ENCODE data around the gene SFSWAP. TPM values are rescaled to one million over a fixed set of nuclear protein-coding genes. Genes with fewer than 3 reads are reported as not detected.
"Not testable (repeated sequence)": the region's sequence is repeated elsewhere in the genome, so short reads cannot be mapped to it uniquely, and the experiment has no call there.

Gene SFSWAP
- total RNA-seq, 4 donors from 2014 or later, result 45.9 to 66.2 (median 55.4) TPM

DNA sequence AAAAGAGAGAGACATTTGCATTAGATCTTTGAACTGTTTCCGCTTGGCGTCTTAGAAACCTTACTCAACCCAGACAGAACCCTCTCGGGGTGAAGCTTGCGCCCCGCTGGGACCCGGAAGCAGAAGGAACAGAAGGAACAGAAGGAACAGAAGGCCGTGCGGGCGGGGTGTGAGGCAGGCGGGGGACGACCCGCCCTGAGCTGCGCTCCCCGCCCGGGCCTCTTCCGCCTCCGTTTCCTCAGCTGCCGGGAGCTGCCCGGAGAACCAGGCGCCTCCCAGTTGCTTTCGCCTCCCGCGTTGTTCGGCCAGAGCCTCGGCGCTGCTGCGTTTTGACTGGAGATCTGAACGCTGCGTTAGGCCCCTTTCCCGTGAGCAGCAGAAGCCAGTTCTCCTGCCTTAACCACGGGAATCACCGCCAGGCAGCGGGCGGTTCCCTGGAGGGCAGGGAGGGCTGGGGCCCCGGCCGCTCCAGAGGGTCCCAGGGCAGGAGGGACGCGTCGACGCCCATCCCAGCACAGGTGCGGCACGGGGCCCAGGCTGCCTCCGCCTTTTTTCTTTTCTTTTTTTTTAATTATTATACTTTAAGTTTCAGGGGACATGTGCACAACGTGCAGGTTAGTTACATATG, 98.0 kb downstream of the SFSWAP start:
- TF ChIP-seq, protein P1, sequence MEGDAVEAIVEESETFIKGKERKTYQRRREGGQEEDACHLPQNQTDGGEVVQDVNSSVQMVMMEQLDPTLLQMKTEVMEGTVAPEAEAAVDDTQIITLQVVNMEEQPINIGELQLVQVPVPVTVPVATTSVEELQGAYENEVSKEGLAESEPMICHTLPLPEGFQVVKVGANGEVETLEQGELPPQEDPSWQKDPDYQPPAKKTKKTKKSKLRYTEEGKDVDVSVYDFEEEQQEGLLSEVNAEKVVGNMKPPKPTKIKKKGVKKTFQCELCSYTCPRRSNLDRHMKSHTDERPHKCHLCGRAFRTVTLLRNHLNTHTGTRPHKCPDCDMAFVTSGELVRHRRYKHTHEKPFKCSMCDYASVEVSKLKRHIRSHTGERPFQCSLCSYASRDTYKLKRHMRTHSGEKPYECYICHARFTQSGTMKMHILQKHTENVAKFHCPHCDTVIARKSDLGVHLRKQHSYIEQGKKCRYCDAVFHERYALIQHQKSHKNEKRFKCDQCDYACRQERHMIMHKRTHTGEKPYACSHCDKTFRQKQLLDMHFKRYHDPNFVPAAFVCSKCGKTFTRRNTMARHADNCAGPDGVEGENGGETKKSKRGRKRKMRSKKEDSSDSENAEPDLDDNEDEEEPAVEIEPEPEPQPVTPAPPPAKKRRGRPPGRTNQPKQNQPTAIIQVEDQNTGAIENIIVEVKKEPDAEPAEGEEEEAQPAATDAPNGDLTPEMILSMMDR (IDR thresholded peaks at IDR 0.05), result no peak
- TF ChIP-seq POLR2A (IDR thresholded peaks at IDR 0.05), result no peak
- TF ChIP-seq POLR2AphosphoS5 (IDR thresholded peaks at IDR 0.05), result no peak
- no peak for TF ChIP-seq EP300 (IDR thresholded peaks at IDR 0.05; ENCODE audit: low read depth)
- H3K27me3 ChIP-seq, result no peaks in the 10 kb centered on the region
- H3K4me3 ChIP-seq, result peak overlapping the region in 2 of 4 donors; percentile 6 to 12
- intact Hi-C loops (cut with DNase I; ENCODE audit: low total_unique reads), result no loop called here
- H3K9me3 ChIP-seq, result peaks cover 5 to 8% of the 10 kb centered on the region in 2 donors
- peaks cover 0 to 7% (median 2%) of the 10 kb centered on the region in 4 donors for H3K4me1 ChIP-seq
- 72 to 82% methylated on average over 12 to 44 of the region's 44 CpGs for WGBS, 2 donors (ENCODE audit: low coverage in 1 of 2)
- in situ Hi-C loops (cut with MboI; ENCODE audit: low pct_ligation_motif_present in 1 of 4, low pct_unique_long_range_greater_than_20kb in 1 of 4, low sequenced_read_pairs in 3 of 4), result no loop called here
- DNase-seq, result peak; percentile 34
- H3K27ac ChIP-seq, result no peak overlapping the region
- H3K36me3 ChIP-seq, result no peaks in the 10 kb centered on the region

DNA sequence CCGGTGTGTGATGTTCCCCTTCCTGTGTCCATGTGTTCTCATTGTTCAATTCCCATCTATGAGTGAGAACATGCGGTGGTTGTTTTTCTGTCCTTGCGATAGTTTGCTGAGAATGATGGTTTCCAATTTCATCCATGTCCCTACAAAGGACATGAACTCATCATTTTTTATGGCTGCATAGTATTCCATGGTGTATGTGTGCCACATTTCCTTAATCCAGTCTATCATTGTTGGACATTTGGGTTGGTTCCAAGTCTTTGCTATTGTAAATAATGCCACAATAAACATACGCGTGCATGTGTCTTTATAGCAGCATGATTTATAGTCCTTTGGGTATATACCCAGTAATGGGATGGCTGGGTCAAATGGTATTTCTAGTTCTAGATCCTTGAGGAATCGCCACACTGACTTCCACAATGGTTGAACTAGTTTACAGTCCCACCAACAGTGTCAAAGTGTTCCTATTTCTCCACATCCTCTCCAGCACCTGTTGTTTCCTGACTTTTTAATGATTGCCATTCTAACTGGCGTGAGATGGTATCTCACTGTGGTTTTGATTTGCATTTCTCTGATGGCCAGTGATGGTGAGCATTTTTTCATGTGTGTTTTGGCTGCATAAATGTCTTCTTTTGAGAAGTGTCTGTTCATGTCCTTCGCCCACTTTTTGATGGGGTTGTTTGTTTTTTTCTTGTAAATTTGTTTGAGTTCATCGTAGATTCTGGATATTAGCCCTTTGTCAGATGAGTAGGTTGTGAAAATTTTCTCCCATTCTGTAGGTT, 98.8 kb downstream of the SFSWAP start:
- H3K4me1 ChIP-seq; H3K27ac ChIP-seq; intact Hi-C loops (cut with DNase I; ENCODE audit: low total_unique reads); H3K27me3 ChIP-seq; in situ Hi-C loops (cut with MboI; ENCODE audit: low pct_ligation_motif_present in 1 of 4, low pct_unique_long_range_greater_than_20kb in 1 of 4, low sequenced_read_pairs in 3 of 4); H3K4me3 ChIP-seq; DNase-seq; H3K9me3 ChIP-seq; H3K36me3 ChIP-seq: not testable (repeated sequence)
- 75 to 100% methylated on average over 2 to 9 of the region's 9 CpGs for WGBS, 2 donors (ENCODE audit: low coverage in 1 of 2)

DNA sequence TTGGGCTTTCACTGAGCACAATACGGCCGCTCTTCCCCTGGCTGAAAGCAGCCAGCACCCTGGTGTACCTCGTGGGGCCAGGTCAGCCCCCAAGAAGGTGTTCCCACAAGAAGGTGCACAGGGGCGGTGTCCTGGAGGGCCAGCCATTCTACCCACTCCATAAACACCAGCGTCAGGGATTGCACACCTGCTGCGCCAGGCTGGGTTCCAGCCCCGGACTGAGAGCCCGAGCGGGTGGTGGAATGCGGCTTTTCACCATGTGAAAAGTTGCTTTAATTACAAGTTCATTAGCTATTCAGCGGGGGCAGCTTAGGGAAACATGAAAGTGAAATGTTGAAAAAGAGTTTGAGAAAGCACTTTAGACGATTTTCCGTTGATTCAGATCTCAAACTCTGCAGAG, 99.8 kb downstream of the SFSWAP start:
- H3K4me3 ChIP-seq, result no peak overlapping the region
- H3K9me3 ChIP-seq, result peaks cover 5 to 8% of the 10 kb centered on the region in 2 donors
- H3K36me3 ChIP-seq, result no peaks in the 10 kb centered on the region
- in situ Hi-C loops (cut with MboI; ENCODE audit: low pct_ligation_motif_present in 1 of 4, low pct_unique_long_range_greater_than_20kb in 1 of 4, low sequenced_read_pairs in 3 of 4), result no loop called here
- no peak overlapping the region for H3K27ac ChIP-seq
- TF ChIP-seq EP300 (IDR thresholded peaks at IDR 0.05; ENCODE audit: low read depth), result no peak
- TF ChIP-seq, protein P1 (IDR thresholded peaks at IDR 0.05), result no peak
- TF ChIP-seq POLR2AphosphoS5 (IDR thresholded peaks at IDR 0.05), result no peak
- no peak for TF ChIP-seq POLR2A (IDR thresholded peaks at IDR 0.05)
- H3K27me3 ChIP-seq, result no peaks in the 10 kb centered on the region
- no peaks in the 10 kb centered on the region for H3K4me1 ChIP-seq
- WGBS, 2 donors (ENCODE audit: low coverage in 1 of 2), result 60 to 73% methylated on average over 2 to 13 of the region's 13 CpGs
- intact Hi-C loops (cut with DNase I; ENCODE audit: low total_unique reads), result no loop called here
- no peak for DNase-seq

DNA sequence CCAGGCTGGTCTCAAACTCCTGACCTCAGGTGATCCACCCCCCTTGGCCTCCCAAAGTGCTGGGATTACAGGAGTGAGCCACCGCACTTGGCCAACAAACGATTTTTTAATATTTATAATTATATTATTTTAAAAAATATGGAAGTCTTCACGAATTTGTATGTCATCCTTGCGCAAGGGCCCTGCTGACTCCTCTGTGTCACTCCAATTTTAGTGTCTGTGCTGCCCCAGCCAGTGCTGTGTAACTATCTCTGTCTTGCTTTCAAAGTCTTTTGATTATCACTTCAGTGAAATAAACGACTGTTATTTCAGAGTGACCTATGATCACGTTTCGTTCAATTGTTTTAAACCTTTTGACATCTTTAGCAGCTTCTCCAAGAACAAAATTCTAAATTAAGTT, 104.2 kb downstream of the SFSWAP start:
- Histone ChIP-seq H3K4me3 (no peak overlapping the region), H3K27me3 (no peaks in the 10 kb centered on the region), H3K36me3 (no peaks in the 10 kb centered on the region), H3K4me1 (no peaks in the 10 kb centered on the region), H3K9me3 (peaks cover 5 to 8% of the 10 kb centered on the region in 2 donors), H3K27ac (no peak overlapping the region)
- in situ Hi-C loops (cut with MboI; ENCODE audit: low pct_ligation_motif_present in 1 of 4, low pct_unique_long_range_greater_than_20kb in 1 of 4, low sequenced_read_pairs in 3 of 4) (no loop called here), intact Hi-C loops (cut with DNase I; ENCODE audit: low total_unique reads) (no loop called here)
- 75 to 76% methylated on average over 7 of the region's 7 CpGs for WGBS, 2 donors (ENCODE audit: low coverage in 1 of 2)
- DNase-seq, result no peak
- TF ChIP-seq POLR2AphosphoS5 (IDR thresholded peaks at IDR 0.05) (no peak), POLR2A (IDR thresholded peaks at IDR 0.05) (no peak), EP300 (IDR thresholded peaks at IDR 0.05; ENCODE audit: low read depth) (no peak)
- TF ChIP-seq, protein P1 (IDR thresholded peaks at IDR 0.05), result no peak

Data from transverse colon (tissue), 4 donors.